SIG-M5 treated with dmso at 0.1 percent for 504 hours (cell line): ENCODE data around the gene MAP3K19.
"Not testable (repeated sequence)": the region's sequence is repeated elsewhere in the genome, so short reads cannot be mapped to it uniquely, and the experiment has no call there.

Source experiments
- DNase-seq: peaks from one replicate; lab custom pipeline; 2025; ENCODE audit not compliant: unreplicated experiment; lab: John Stamatoyannopoulos, UW

Gene MAP3K19

GRCh38 chr2:135047300-135047699, at the start of gene MAP3K19:
Gene MAP3K19 (minus strand): TSS chr2:135047447. CDS start chr2:135024647, 22,800 bp downstream.
- DNase-seq = no peak

GRCh38 chr2:135096665-135097446, 49.6 kb upstream of the MAP3K19 start:
- DNase-seq = no peak

GRCh38 chr2:135095591-135095990, 48.3 kb upstream of the MAP3K19 start:
- no peak for DNase-seq

- no peak for DNase-seq
Observed at GRCh38 chr2:135094508-135094907, 47.3 kb upstream of the MAP3K19 start.

GRCh38 chr2:135093670-135094330, 46.6 kb upstream of the MAP3K19 start:
- no peak for DNase-seq

GRCh38 chr2:135093193-135093592, 45.9 kb upstream of the MAP3K19 start:
- no peak for DNase-seq

GRCh38 chr2:135091681-135092080, 44.4 kb upstream of the MAP3K19 start:
- no peak for DNase-seq

GRCh38 chr2:135089597-135089996, 42.4 kb upstream of the MAP3K19 start:
- not testable (repeated sequence) for DNase-seq

- DNase-seq = no peak
Observed at GRCh38 chr2:135086222-135086621, 39.0 kb upstream of the MAP3K19 start.

- DNase-seq = no peak
Observed at GRCh38 chr2:135078417-135078816, 31.2 kb upstream of the MAP3K19 start.

GRCh38 chr2:135076556-135076955, 29.3 kb upstream of the MAP3K19 start:
- DNase-seq = no peak

GRCh38 chr2:135074216-135074615, 27.0 kb upstream of the MAP3K19 start:
- DNase-seq = peak; percentile 49

- no peak for DNase-seq
Observed at GRCh38 chr2:135072125-135072997, 25.1 kb upstream of the MAP3K19 start.

- DNase-seq = no peak
Observed at GRCh38 chr2:135066710-135067109, 19.5 kb upstream of the MAP3K19 start.

- DNase-seq = no peak
Observed at GRCh38 chr2:135064149-135064548, 16.9 kb upstream of the MAP3K19 start.

- peak; percentile 8 for DNase-seq
Observed at GRCh38 chr2:135063210-135063609, 16.0 kb upstream of the MAP3K19 start.

GRCh38 chr2:135059577-135059976, 12.3 kb upstream of the MAP3K19 start:
- no peak for DNase-seq

GRCh38 chr2:135056790-135057189, 9.5 kb upstream of the MAP3K19 start:
- DNase-seq = no peak

- no peak for DNase-seq
Observed at GRCh38 chr2:135055182-135055786, 8.0 kb upstream of the MAP3K19 start.

- no peak for DNase-seq
Observed at GRCh38 chr2:135052997-135053474, 5.8 kb upstream of the MAP3K19 start.
